ENCODE data around the gene RETN.
"Not testable (repeated sequence)": the region's sequence is repeated elsewhere in the genome, so short reads cannot be mapped to it uniquely, and the experiment has no call there.

DNA sequence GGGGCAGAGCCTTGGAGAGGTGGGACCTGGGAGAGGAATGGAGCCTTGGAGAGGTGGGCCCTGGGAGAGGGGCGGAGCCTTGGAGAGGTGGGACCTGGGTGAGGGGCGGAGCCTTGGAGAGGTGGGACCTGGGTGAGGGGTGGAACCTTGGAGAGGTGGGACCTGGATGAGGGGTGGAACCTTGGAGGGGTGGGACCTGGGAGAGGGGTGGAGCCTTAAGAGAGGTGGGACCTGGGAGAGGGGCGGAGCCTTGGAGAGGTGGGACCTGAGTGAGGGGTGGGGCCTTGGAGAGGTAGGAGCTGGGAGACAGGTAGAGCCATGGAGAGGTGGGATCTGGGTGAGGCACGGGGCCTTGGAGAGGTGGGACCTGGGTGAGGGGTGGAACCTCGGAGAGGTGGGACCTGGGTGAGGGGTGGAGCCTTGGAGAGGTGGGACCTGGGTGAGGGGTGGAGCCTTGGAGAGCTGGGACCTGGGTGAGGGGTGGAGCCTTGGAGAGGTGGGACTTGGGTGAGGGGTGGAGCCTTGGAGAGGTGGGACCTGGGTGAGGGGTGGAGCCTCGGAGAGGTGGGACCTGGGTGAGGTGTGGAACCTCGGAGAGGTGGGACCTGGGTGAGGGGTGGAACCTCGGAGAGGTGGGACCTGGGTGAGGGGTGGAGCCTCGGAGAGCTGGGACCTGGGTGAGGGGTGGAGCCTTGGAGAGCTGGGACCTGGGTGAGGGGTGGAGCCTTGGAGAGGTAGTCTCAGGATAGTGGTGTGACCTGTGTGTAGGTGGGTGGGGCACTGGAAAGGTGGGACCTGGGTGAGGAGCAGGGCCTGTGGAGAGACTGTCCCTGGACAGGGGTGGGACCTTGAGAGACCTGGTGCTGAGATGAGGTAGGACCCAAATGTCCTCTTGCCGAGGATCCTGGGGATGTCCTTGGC lies 25.0 kb upstream of the RETN start:
- TF ChIP-seq EHMT2 (IDR thresholded peaks at IDR 0.05; ENCODE audit: low read depth); POLR2A (IDR thresholded peaks at IDR 0.05; ENCODE audit: low read length); KDM5A (IDR thresholded peaks at IDR 0.05); MYC (IDR thresholded peaks at IDR 0.05; ENCODE audit: borderline replicate concordance, low read length); PHF8 (IDR thresholded peaks at IDR 0.05; ENCODE audit: borderline replicate concordance, low read depth); JUN (IDR thresholded peaks at IDR 0.05); RFX5 (IDR thresholded peaks at IDR 0.05); SREBF2 (IDR thresholded peaks at IDR 0.05): not testable (repeated sequence)
- TF ChIP-seq, protein P1, sequence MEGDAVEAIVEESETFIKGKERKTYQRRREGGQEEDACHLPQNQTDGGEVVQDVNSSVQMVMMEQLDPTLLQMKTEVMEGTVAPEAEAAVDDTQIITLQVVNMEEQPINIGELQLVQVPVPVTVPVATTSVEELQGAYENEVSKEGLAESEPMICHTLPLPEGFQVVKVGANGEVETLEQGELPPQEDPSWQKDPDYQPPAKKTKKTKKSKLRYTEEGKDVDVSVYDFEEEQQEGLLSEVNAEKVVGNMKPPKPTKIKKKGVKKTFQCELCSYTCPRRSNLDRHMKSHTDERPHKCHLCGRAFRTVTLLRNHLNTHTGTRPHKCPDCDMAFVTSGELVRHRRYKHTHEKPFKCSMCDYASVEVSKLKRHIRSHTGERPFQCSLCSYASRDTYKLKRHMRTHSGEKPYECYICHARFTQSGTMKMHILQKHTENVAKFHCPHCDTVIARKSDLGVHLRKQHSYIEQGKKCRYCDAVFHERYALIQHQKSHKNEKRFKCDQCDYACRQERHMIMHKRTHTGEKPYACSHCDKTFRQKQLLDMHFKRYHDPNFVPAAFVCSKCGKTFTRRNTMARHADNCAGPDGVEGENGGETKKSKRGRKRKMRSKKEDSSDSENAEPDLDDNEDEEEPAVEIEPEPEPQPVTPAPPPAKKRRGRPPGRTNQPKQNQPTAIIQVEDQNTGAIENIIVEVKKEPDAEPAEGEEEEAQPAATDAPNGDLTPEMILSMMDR (IDR thresholded peaks at IDR 0.05) = not testable (repeated sequence)
- TF ChIP-seq, protein P2, sequence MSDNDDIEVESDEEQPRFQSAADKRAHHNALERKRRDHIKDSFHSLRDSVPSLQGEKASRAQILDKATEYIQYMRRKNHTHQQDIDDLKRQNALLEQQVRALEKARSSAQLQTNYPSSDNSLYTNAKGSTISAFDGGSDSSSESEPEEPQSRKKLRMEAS (IDR thresholded peaks at IDR 0.05) = not testable (repeated sequence)
- TF ChIP-seq, protein P3, sequence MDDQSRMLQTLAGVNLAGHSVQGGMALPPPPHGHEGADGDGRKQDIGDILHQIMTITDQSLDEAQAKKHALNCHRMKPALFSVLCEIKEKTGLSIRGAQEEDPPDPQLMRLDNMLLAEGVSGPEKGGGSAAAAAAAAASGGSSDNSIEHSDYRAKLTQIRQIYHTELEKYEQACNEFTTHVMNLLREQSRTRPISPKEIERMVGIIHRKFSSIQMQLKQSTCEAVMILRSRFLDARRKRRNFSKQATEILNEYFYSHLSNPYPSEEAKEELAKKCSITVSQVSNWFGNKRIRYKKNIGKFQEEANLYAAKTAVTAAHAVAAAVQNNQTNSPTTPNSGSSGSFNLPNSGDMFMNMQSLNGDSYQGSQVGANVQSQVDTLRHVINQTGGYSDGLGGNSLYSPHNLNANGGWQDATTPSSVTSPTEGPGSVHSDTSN (IDR thresholded peaks at IDR 0.05) = not testable (repeated sequence)
- TF ChIP-seq, protein P4, sequence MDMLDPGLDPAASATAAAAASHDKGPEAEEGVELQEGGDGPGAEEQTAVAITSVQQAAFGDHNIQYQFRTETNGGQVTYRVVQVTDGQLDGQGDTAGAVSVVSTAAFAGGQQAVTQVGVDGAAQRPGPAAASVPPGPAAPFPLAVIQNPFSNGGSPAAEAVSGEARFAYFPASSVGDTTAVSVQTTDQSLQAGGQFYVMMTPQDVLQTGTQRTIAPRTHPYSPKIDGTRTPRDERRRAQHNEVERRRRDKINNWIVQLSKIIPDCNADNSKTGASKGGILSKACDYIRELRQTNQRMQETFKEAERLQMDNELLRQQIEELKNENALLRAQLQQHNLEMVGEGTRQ (IDR thresholded peaks at IDR 0.05) = not testable (repeated sequence)
